WTC11 (cell line): ENCODE data around the gene POFUT2. TPM values are rescaled to one million over a fixed set of nuclear protein-coding genes. Genes with fewer than 3 reads are reported as not detected.

ENCODE experiments used
- ATAC-seq: fragments of 200-7000 bp; cut with Tn5 transposase; 2 replicates; pipeline ENCODE4 v1.10.0; 2021; ENCODE audit warnings: mild to moderate bottlenecking, moderate library complexity
- CTCF ChIA-PET: fragments of 300-600 bp; sonication (Branson Sonifier 250); formaldehyde crosslinking; loops from one replicate; lab custom pipeline; 2021; ENCODE audit warnings: antibody characterized with exemption; lab: Charles Lee
- POLR2A ChIA-PET: fragments of 350-600 bp; sonication (Branson Sonifier 250); formaldehyde crosslinking; loops from one replicate; lab custom pipeline; 2021; ENCODE audit warnings: antibody characterized with exemption; lab: Charles Lee
- DNase-seq: peaks from one replicate; pipeline ENCODE4 v3.0.0; 2021; ENCODE audit warnings: low spot score
- H3K27ac Mint-ChIP-seq: 2 replicates; pipeline ENCODE4 v1.8.0; 2021; ENCODE audit warnings: mixed read lengths
- H3K27me3 Mint-ChIP-seq: 2 replicates; pipeline ENCODE4 v1.8.0; 2021; ENCODE audit warnings: low read depth, mild to moderate bottlenecking, moderate library complexity, mixed read lengths
- H3K36me3 Mint-ChIP-seq: 2 replicates; pipeline ENCODE4 v1.8.0; 2021; ENCODE audit warnings: mixed read lengths
- H3K4me1 Mint-ChIP-seq: 2 replicates; pipeline ENCODE4 v1.8.0; 2022; ENCODE audit warnings: mixed read lengths
- H3K4me3 Mint-ChIP-seq: 2 replicates; pipeline ENCODE4 v1.8.0; 2021; ENCODE audit warnings: mild to moderate bottlenecking, moderate library complexity, mixed read lengths
- H3K9me3 Mint-ChIP-seq: 2 replicates; pipeline ENCODE4 v1.8.0; 2021; ENCODE audit warnings: mixed read lengths
- AFF4 ChIP-seq: sonication (generic); formaldehyde crosslinking; IDR thresholded peaks from 2 replicates; pipeline ENCODE4 v1.8.1; 2023; ENCODE audit warnings: mild to moderate bottlenecking, missing genetic modification reagents, borderline replicate concordance
- ATF6 ChIP-seq: sonication (generic); formaldehyde crosslinking; IDR thresholded peaks from 2 replicates; pipeline ENCODE4 v1.8.1; 2023; ENCODE audit warnings: mild to moderate bottlenecking, missing genetic modification reagents
- CDX4 ChIP-seq: fragments of 250-450 bp; sonication (Bioruptor Pico); IDR thresholded peaks from 2 replicates; pipeline ENCODE4 v1.9.0; 2021; ENCODE audit warnings: moderate library complexity, mild to moderate bottlenecking, inconsistent platforms, borderline replicate concordance
- CREM ChIP-seq: sonication (generic); formaldehyde crosslinking; IDR thresholded peaks from 2 replicates; pipeline ENCODE4 v1.8.1; 2022; ENCODE audit warnings: mild to moderate bottlenecking, missing genetic modification reagents, moderate library complexity
- CTCF ChIP-seq: fragments of 200-600 bp; IDR thresholded peaks from 2 replicates; pipeline ENCODE4 v1.8.0; 2022; ENCODE audit warnings: antibody characterized with exemption
- E2F4 ChIP-seq: sonication (generic); formaldehyde crosslinking; IDR thresholded peaks from 2 replicates; pipeline ENCODE4 v1.8.1; 2022; ENCODE audit warnings: low read depth, mild to moderate bottlenecking, moderate library complexity, missing genetic modification reagents, borderline replicate concordance
- FOXP1 ChIP-seq: sonication (generic); formaldehyde crosslinking; IDR thresholded peaks from 2 replicates; pipeline ENCODE4 v1.8.0; 2022; ENCODE audit warnings: missing genetic modification reagents, mild to moderate bottlenecking, moderate library complexity, borderline replicate concordance
- IRF2 ChIP-seq: sonication (generic); formaldehyde crosslinking; IDR thresholded peaks from 2 replicates; pipeline ENCODE4 v1.8.0; 2022; ENCODE audit warnings: low read depth, missing genetic modification reagents, borderline replicate concordance
- JAZF1 ChIP-seq: fragments of 250-450 bp; sonication (Bioruptor Pico); IDR thresholded peaks from 2 replicates; pipeline ENCODE4 v1.9.0; 2021; ENCODE audit warnings: moderate library complexity, mild to moderate bottlenecking, inconsistent platforms
- MXD4 ChIP-seq: fragments of 250-450 bp; sonication (Bioruptor Pico); IDR thresholded peaks from 2 replicates; pipeline ENCODE4 v1.8.0; 2021; ENCODE audit warnings: mild to moderate bottlenecking, moderate library complexity, borderline replicate concordance
- NFYB ChIP-seq: sonication (generic); formaldehyde crosslinking; conservative IDR thresholded peaks from 2 replicates; pipeline ENCODE4 v1.8.0; 2022; ENCODE audit warnings: low read depth, missing genetic modification reagents
- NR1H2 ChIP-seq: sonication (generic); formaldehyde crosslinking; IDR thresholded peaks from 2 replicates; pipeline ENCODE4 v1.9.0; 2021; ENCODE audit warnings: mild to moderate bottlenecking, moderate library complexity, missing genetic modification reagents
- NR2C2 ChIP-seq: sonication (generic); formaldehyde crosslinking; IDR thresholded peaks from 2 replicates; pipeline ENCODE4 v1.8.0; 2022; ENCODE audit warnings: mild to moderate bottlenecking, missing genetic modification reagents
- OVOL2 ChIP-seq: fragments of 250-450 bp; sonication (Bioruptor Pico); IDR thresholded peaks from 2 replicates; pipeline ENCODE4 v1.9.0; 2021; ENCODE audit warnings: mild to moderate bottlenecking, borderline replicate concordance
- PREB ChIP-seq: sonication (generic); formaldehyde crosslinking; IDR thresholded peaks from 2 replicates; pipeline ENCODE4 v1.8.1; 2022; ENCODE audit warnings: mild to moderate bottlenecking, missing genetic modification reagents, moderate library complexity, borderline replicate concordance
- PRRX2 ChIP-seq: fragments of 250-450 bp; sonication (Bioruptor Pico); IDR thresholded peaks from 2 replicates; pipeline ENCODE4 v1.8.0; 2021; ENCODE audit warnings: mild to moderate bottlenecking
- SMAD4 ChIP-seq: sonication (generic); formaldehyde crosslinking; IDR thresholded peaks from 2 replicates; pipeline ENCODE4 v1.8.0; 2022; ENCODE audit warnings: mild to moderate bottlenecking, missing genetic modification reagents
- ZBTB21 ChIP-seq: sonication (generic); formaldehyde crosslinking; IDR thresholded peaks from 2 replicates; pipeline ENCODE4 v1.8.1; 2023; ENCODE audit warnings: mild to moderate bottlenecking, missing genetic modification reagents, borderline replicate concordance
- ZNF219 ChIP-seq: sonication (generic); formaldehyde crosslinking; IDR thresholded peaks from 2 replicates; pipeline ENCODE4 v1.8.0; 2023; ENCODE audit warnings: missing genetic modification reagents, mild to moderate bottlenecking, borderline replicate concordance
- ZNF263 ChIP-seq: sonication (generic); formaldehyde crosslinking; IDR thresholded peaks from 2 replicates; pipeline ENCODE4 v1.8.1; 2022; ENCODE audit warnings: low read depth, mild to moderate bottlenecking, moderate library complexity, missing genetic modification reagents
- ZNF396 ChIP-seq: fragments of 250-450 bp; sonication (Bioruptor Pico); IDR thresholded peaks from 2 replicates; pipeline ENCODE4 v1.8.0; 2021; ENCODE audit warnings: mild to moderate bottlenecking, moderate library complexity, borderline replicate concordance
- ZNF671 ChIP-seq: fragments of 250-450 bp; sonication (Bioruptor Pico); IDR thresholded peaks from 2 replicates; pipeline ENCODE4 v1.8.0; 2021; ENCODE audit warnings: mild to moderate bottlenecking
- total RNA-seq: library from RNA; stranded (reverse); gene quantifications from 3 replicates; pipeline ENCODE4 v1.2.3, GENCODE V29; 2021

The POFUT2 gene
- total RNA-seq, 1 experiment from 2014 or later: 39.7 TPM

GRCh38 chr21:45258466-45258865 lies 29.2 kb downstream of the POFUT2 start (continued):
- TF ChIP-seq PREB: no peak
- TF ChIP-seq PRRX2 (CRISPR knock-in tag): no peak
- no peak for TF ChIP-seq SMAD4
- no peak for TF ChIP-seq FOXP1 (CRISPR knock-in tag)

- ATAC-seq (peak; percentile 11), DNase-seq (no peak)
- ChIA-PET POLR2A (interaction anchor here (0.6 kb wide), 1 partner anchor 1351 kb away, joined by 3 read pairs; no protein-coding TSS in a partner anchor), CTCF (interaction anchor here (0.7 to 2.9 kb wide), 7 partner anchors 9 to 563 kb away, joined by 3 to 12 read pairs (median 6); no protein-coding TSS in a partner anchor)
- no peaks in the 10 kb centered on the region for H3K27me3 Mint-ChIP-seq
- H3K27ac Mint-ChIP-seq: no peak overlapping the region
- H3K4me3 Mint-ChIP-seq: no peak overlapping the region
- H3K9me3 Mint-ChIP-seq: no peaks in the 10 kb centered on the region
- TF ChIP-seq ZBTB21 (CRISPR knock-in tag) (no peak), NR2C2 (no peak), ATF6 (CRISPR knock-in tag) (no peak), IRF2 (CRISPR knock-in tag) (no peak), JAZF1 (CRISPR knock-in tag) (no peak), NR1H2 (CRISPR knock-in tag) (no peak), ZNF396 (no peak), ZNF263 (CRISPR knock-in tag) (no peak), MXD4 (CRISPR knock-in tag) (no peak), CTCF (no peak), CDX4 (CRISPR knock-in tag) (no peak), ZNF219 (no peak), NFYB (CRISPR knock-in tag) (no peak), ZNF671 (no peak), AFF4 (no peak), CREM (CRISPR knock-in tag) (no peak), SMAD4 (no peak), OVOL2 (no peak), E2F4 (no peak)
- H3K4me1 Mint-ChIP-seq: no peaks in the 10 kb centered on the region
- no peaks in the 10 kb centered on the region for H3K36me3 Mint-ChIP-seq
These were observed 29.9 kb downstream of the POFUT2 start for GRCh38 chr21:45257673-45258341.
